Left lung (tissue), 10 donors: ENCODE results near the gene NACC1. TPM values are rescaled to one million over a fixed set of nuclear protein-coding genes. Genes with fewer than 3 reads are reported as not detected.
A peak's percentile ranks its signal among the peaks of the same experiment; 100 is the strongest.

Experiments used
- ATAC-seq: fragments of 200-7000 bp; cut with Tn5 transposase; one replicate; pipeline ENCODE4 v1.9.1; 2020; ENCODE audit warnings: moderate library complexity
- DNase-seq, 4 donors: peaks; one replicate each; pipeline ENCODE4 v3.0.0-alpha.2; 2013 to 2020
- H3K27ac ChIP-seq, 2 donors: fragments of 200-600 bp; sonication (generic) in 1 of 2; one replicate each; pipeline versions ENCODE4 v1.5.0 to v1.8.0; 2020 to 2021
- H3K27me3 ChIP-seq, 2 donors: fragments of 200-600 bp; sonication (generic) in 1 of 2; one replicate each; pipeline versions ENCODE4 v1.5.0 to v1.8.0; 2020 to 2021
- H3K36me3 ChIP-seq, 2 donors: fragments of 200-600 bp; sonication (generic) in 1 of 2; one replicate each; pipeline versions ENCODE4 v1.5.0 to v1.8.0; 2020 to 2021
- H3K4me1 ChIP-seq, 2 donors: fragments of 200-600 bp; one replicate each; pipeline ENCODE4 v1.8.0; 2021
- H3K4me3 ChIP-seq, 2 donors: fragments of 200-600 bp; sonication (generic) in 1 of 2; one replicate each; pipeline versions ENCODE4 v1.5.0 to v1.8.0; 2020 to 2021; ENCODE audit warnings: mild to moderate bottlenecking in 1 of 2
- H3K9me3 ChIP-seq, 2 donors: fragments of 200-600 bp; sonication (generic) in 1 of 2; one replicate each; pipeline versions ENCODE4 v1.5.0 to v1.8.0; 2020 to 2021
- intact Hi-C, 2 donors: fragments of 100-400 bp; cut with DNase I; formaldehyde crosslinking; loops; one replicate each; pipeline versions ENCODE4 v1.11.2 to v1.14.2; 2022
- polyA plus RNA-seq, 6 donors: library from polyadenylated mRNA; unstranded; fragments of 120-200 nt; gene quantifications; one replicate each; pipeline ENCODE4 v1.2.1, GENCODE V29; 2013; ENCODE audit not compliant: insufficient read length in 6 of 6
- total RNA-seq, 2 donors: library from RNA; stranded (reverse); fragmentation: NEBNext Ultra II Directional; extraction: Animal tissue kit (Norgen Biotek cat#: 25700); gene quantifications; one replicate each; pipeline ENCODE4 v1.2.1, GENCODE V29; 2021
- TF ChIP-seq, protein P1 (sequence below), 2 donors: fragments of 200-600 bp; sonication (generic) in 1 of 2; IDR thresholded peaks; one replicate each; pipeline versions ENCODE4 v1.5.0 to v1.8.0; 2021; ENCODE audit warnings: antibody characterized with exemption in 2 of 2
- donor health status: DM: no; HTN: yes; CAD: no.
- donor health status: DM: no; HTN: no; CAD: no.

Gene NACC1
- total and polyA plus RNA-seq, 8 donors, result 14.9 to 92.5 (median 21.1) TPM

DNA sequence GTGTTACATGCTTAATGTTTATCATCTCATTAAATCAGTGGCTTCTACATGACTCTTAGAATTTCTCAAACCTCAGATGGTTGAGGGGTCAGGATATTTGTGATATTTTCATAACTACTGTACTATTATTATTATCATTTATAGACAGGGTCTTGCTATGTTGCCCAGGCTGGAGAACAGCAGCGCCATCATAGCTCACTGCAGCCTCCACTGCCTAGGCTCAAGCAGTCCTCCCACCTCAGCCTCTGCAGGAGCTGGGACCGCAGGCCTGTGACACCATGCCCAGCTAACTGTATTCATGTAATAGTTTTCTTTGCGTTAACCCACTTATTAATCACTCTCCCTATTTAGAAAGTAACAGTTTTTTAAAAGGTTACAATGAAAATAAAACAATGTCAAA, 41.6 kb downstream of the NACC1 start:
- Histone ChIP-seq H3K27ac (no peak overlapping the region), H3K9me3 (no peaks in the 10 kb centered on the region), H3K27me3 (no peaks in the 10 kb centered on the region), H3K36me3 (no peaks in the 10 kb centered on the region), H3K4me1 (peaks cover 27 to 73% of the 10 kb centered on the region in 2 donors), H3K4me3 (no peak overlapping the region)
- TF ChIP-seq, protein P1, sequence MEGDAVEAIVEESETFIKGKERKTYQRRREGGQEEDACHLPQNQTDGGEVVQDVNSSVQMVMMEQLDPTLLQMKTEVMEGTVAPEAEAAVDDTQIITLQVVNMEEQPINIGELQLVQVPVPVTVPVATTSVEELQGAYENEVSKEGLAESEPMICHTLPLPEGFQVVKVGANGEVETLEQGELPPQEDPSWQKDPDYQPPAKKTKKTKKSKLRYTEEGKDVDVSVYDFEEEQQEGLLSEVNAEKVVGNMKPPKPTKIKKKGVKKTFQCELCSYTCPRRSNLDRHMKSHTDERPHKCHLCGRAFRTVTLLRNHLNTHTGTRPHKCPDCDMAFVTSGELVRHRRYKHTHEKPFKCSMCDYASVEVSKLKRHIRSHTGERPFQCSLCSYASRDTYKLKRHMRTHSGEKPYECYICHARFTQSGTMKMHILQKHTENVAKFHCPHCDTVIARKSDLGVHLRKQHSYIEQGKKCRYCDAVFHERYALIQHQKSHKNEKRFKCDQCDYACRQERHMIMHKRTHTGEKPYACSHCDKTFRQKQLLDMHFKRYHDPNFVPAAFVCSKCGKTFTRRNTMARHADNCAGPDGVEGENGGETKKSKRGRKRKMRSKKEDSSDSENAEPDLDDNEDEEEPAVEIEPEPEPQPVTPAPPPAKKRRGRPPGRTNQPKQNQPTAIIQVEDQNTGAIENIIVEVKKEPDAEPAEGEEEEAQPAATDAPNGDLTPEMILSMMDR (IDR thresholded peaks at IDR 0.05), result no peak
- ATAC-seq (no peak), DNase-seq (no peak)
- intact Hi-C loops, result no loop called here

DNA sequence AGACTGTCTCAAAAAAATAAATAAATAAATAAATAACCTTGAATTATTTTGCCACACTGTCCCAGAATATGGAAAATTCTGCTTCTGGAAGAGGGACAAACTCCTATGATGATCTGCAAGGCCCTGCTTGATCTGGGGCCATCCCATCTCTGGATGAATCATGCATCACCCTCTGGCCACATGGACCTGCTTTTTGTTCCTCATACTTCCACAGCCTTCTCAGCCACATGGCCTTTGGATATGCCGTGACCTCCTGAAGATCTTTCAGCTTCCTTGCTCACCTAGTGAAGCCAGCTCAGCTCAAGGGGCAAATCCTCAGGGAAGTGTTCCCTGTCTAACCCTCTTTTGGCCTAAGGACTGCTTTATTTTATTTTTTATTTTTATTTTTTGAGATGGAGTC, 42.5 kb downstream of the NACC1 start:
- Histone ChIP-seq H3K27me3 (no peaks in the 10 kb centered on the region), H3K4me1 (peaks cover 28 to 79% of the 10 kb centered on the region in 2 donors), H3K36me3 (no peaks in the 10 kb centered on the region), H3K4me3 (no peak overlapping the region), H3K27ac (peak overlapping the region in 1 of 2 donors; percentile 97), H3K9me3 (no peaks in the 10 kb centered on the region)
- intact Hi-C loops, result no loop called here
- ATAC-seq (no peak), DNase-seq (no peak)
- TF ChIP-seq, protein P1 (IDR thresholded peaks at IDR 0.05), result no peak

DNA sequence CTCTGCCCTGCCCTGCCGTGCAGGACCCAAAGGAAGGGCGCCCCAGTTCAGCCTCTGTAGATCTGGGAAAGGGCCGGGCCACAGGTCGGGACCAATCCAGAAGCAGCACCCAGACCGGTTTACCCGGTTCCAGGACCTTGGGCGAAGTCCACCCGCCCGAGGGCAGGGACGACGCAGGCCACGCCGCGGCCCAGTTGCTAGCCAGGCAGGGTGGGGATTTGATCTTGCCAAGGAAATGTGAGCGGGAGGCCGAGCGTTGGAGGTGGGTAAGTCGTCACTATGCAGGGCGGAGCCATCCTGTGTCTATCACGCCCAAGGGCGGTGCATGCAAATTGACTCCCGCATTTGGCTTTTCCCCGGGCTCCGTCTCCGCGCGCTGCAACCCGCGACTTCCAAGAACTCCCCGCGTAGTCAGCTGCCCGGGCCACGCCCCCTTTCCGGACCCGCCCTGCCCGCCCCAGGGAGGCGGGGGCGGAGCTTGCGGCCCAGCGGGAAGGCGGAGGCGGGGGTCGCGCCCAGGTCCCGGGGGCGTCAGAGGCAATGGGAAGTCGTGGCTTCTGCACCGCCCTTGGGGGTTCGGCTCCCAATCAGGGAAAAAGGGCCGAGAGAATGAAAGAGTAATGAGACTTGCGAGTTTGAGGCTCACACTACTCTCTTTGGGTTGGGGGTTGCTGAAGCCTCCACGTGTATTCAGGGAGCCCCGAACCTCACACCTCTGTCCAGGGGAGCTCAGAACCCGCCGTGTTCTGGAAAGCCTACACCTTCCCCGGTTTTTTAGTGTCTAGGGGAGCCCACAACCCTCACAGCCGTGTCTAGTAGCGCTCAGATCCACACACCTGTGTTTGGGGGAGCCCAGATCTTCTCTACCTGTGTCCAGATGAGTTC, 44.9 kb downstream of the NACC1 start:
- peak; percentile 96 to 99 (median 99) for DNase-seq
- no peaks in the 10 kb centered on the region for H3K9me3 ChIP-seq
- intact Hi-C loops, result no loop called here
- peak; percentile 86 for ATAC-seq
- H3K27ac ChIP-seq, result peak overlapping the region; percentile 96 to 97
- peak overlapping the region; percentile 17 to 41 for H3K4me3 ChIP-seq
- peaks cover 35 to 79% of the 10 kb centered on the region in 2 donors for H3K4me1 ChIP-seq
- H3K27me3 ChIP-seq, result no peaks in the 10 kb centered on the region
- TF ChIP-seq, protein P1 (IDR thresholded peaks at IDR 0.05), result peak in 1 of 2 donors; percentile 10
- no peaks in the 10 kb centered on the region for H3K36me3 ChIP-seq

DNA sequence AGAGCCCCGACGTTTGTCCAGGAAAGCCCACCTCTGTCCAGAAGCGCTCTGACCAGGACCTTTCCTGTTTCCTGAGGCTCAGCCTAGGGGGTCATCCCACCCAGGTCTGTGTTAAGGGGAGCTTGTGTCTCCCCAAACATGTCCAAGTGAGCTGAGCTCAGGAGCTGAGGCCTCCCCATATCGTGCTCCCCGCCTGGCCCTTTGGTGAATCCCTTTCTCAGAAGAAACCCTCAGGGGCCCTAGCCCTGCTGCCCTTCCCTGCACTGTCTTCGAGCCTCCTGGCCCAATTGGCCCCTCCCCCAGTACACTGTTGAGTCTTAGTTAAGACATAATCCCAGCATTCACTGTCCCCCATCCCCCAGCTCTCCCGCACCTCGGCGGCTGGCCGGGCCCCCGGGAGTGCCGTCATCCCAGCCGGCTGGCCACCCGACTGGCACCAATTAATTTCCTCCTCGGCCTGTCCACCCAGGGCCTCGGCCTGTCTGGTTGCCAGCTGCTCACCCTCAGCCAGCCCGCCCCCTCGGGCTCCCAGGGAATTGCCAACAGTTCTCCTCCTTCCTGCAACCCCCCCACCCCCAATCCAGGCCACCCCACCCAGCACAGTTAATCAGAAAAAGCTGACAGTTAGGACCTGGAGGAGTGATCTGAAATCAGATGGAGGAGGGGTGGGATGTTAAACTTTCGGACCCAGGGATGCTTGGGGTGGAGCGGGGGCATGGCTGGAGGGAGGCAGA, 45.7 kb downstream of the NACC1 start:
- TF ChIP-seq, protein P1 (IDR thresholded peaks at IDR 0.05), result no peak
- intact Hi-C loops, result no loop called here
- Histone ChIP-seq H3K27me3 (no peaks in the 10 kb centered on the region), H3K36me3 (no peaks in the 10 kb centered on the region), H3K4me1 (peaks cover 35 to 87% of the 10 kb centered on the region in 2 donors), H3K27ac (peak overlapping the region; percentile 96 to 97), H3K9me3 (no peaks in the 10 kb centered on the region), H3K4me3 (peak overlapping the region; percentile 17 to 41)
- peak; percentile 45 for ATAC-seq
- DNase-seq, result peak; percentile 78 to 91 (median 87)
